H1 (cell line): ENCODE data around the gene TCAIM.

Experiments used
- ASH2L ChIP-seq: fragments of 200-600, 300-600 bp; sonication (generic); IDR thresholded peaks from one replicate; pipeline ENCODE4 v1.7.1; 2017; ENCODE audit warnings: low read length
- CBX8 ChIP-seq: fragments of 300-800, 300-1000 bp; sonication (generic); IDR thresholded peaks from 2 replicates; pipeline ENCODE4 v1.7.1; 2016; ENCODE audit warnings: low read depth, low read length, borderline replicate concordance
- CEBPB ChIP-seq: IDR thresholded peaks from 2 replicates; pipeline ENCODE4 v1.6.1; 2012; ENCODE audit warnings: low read depth, low read length
- CTCF ChIP-seq, 3 experiments: IDR thresholded peaks; 1 replicate in 2 of 3; 2 replicates in 1 of 3; pipeline versions ENCODE4 v1.5.1 to v1.6.1; 2011; ENCODE audit warnings: low read length in 3 of 3, mild to moderate bottlenecking in 3 of 3, inconsistent platforms in 2 of 3, low read depth in 1 of 3, moderate library complexity in 1 of 3; ENCODE audit not compliant: insufficient read depth in 1 of 3; ENCODE audit errors: control extremely low read depth in 1 of 3
- EP300 ChIP-seq, 2 experiments: IDR thresholded peaks; 1 replicate in 1 of 2; 2 replicates in 1 of 2; pipeline ENCODE4 v1.6.1; 2011 to 2012; ENCODE audit warnings: low read depth in 2 of 2, low read length in 2 of 2, mild to moderate bottlenecking in 2 of 2, borderline replicate concordance in 1 of 2, inconsistent platforms in 1 of 2, moderate library complexity in 1 of 2
- GABPA ChIP-seq: IDR thresholded peaks from 2 replicates; pipeline ENCODE4 v1.6.1; 2011; ENCODE audit warnings: mild to moderate bottlenecking, low read length, moderate library complexity, borderline replicate concordance; ENCODE audit not compliant: insufficient read depth
- MAX ChIP-seq: IDR thresholded peaks from 2 replicates; pipeline ENCODE4 v1.6.1; 2012; ENCODE audit warnings: inconsistent platforms
- POLR2A ChIP-seq, 2 experiments: IDR thresholded peaks; 1 replicate in 1 of 2; 2 replicates in 1 of 2; pipeline ENCODE4 v1.6.1; 2011; ENCODE audit warnings: low read depth in 2 of 2, low read length in 2 of 2, mild to moderate bottlenecking in 2 of 2; ENCODE audit errors: control extremely low read depth in 1 of 2
- POLR2AphosphoS5 ChIP-seq: IDR thresholded peaks from 2 replicates; pipeline ENCODE4 v1.6.1; 2011; ENCODE audit warnings: low read depth, low read length
- RFX5 ChIP-seq: IDR thresholded peaks from 2 replicates; pipeline ENCODE4 v1.6.1; 2011; ENCODE audit warnings: low read depth, low read length, improper control_type of control experiment, borderline replicate concordance
- SIRT6 ChIP-seq: IDR thresholded peaks from one replicate; pipeline ENCODE4 v1.7.1; 2012; ENCODE audit warnings: low read length, inconsistent platforms
- USF2 ChIP-seq: IDR thresholded peaks from 2 replicates; pipeline ENCODE4 v1.6.1; 2011; ENCODE audit warnings: low read length, improper control_type of control experiment

GRCh38 chr3:44334326-44334725, 4.2 kb upstream of the TCAIM start:
- TF ChIP-seq RFX5, result no peak
- TF ChIP-seq CTCF (IDR thresholded peaks at IDR 0.05; ENCODE audit: control extremely low read depth in 1 of 3, insufficient read depth in 1 of 3, low read depth in 1 of 3, low read length in 3 of 3), result no peak
- TF ChIP-seq MAX, result no peak
- no peak for TF ChIP-seq POLR2AphosphoS5
- no peak for TF ChIP-seq GABPA
- TF ChIP-seq EP300 (IDR thresholded peaks at IDR 0.05; ENCODE audit: borderline replicate concordance in 1 of 2, low read depth in 2 of 2, low read length in 2 of 2), result no peak
- TF ChIP-seq CEBPB, result no peak
- TF ChIP-seq SIRT6, result no peak
- no peak for TF ChIP-seq ASH2L
- no peak for TF ChIP-seq CBX8
- TF ChIP-seq POLR2A (IDR thresholded peaks at IDR 0.05; ENCODE audit: control extremely low read depth in 1 of 2, low read depth in 2 of 2, low read length in 2 of 2), result no peak
- no peak for TF ChIP-seq USF2
